Measurements from ENCODE around the gene SPSB3.

- TF ChIP-seq RAD21 (IDR thresholded peaks at IDR 0.05) (no peak), CTCF (IDR thresholded peaks at IDR 0.05; ENCODE audit: low read depth, low read length, missing input control) (no peak), ATF3 (IDR thresholded peaks at IDR 0.05) (no peak), MAX (IDR thresholded peaks at IDR 0.05) (no peak), GABPA (IDR thresholded peaks at IDR 0.05 in 1 of 2, conservative IDR thresholded peaks at IDR 0.05 in 1 of 2) (no peak), TAF1 (conservative IDR thresholded peaks at IDR 0.05) (no peak), YY1 (IDR thresholded peaks at IDR 0.05) (no peak), NR2F2 (IDR thresholded peaks at IDR 0.05) (no peak), REST (IDR thresholded peaks at IDR 0.05) (no peak), FOXA1 (IDR thresholded peaks at IDR 0.05) (no peak), SP1 (IDR thresholded peaks at IDR 0.05) (no peak), JUND (IDR thresholded peaks at IDR 0.05) (no peak), ZBTB33 (IDR thresholded peaks at IDR 0.05) (no peak)
Observed at GRCh38 chr16:1767116-1767994, 15.0 kb downstream of the SPSB3 start.

All from liver (tissue), 3 donors.